ENCODE data around the gene UBE2G1. TPM values are rescaled to one million over a fixed set of nuclear protein-coding genes. Genes with fewer than 3 reads are reported as not detected.

Gene UBE2G1
- total and polyA plus RNA-seq, 2 donors (not counting 1 experiment from before 2014, with no cell fraction given): 27.1 to 76.0 TPM

DNA sequence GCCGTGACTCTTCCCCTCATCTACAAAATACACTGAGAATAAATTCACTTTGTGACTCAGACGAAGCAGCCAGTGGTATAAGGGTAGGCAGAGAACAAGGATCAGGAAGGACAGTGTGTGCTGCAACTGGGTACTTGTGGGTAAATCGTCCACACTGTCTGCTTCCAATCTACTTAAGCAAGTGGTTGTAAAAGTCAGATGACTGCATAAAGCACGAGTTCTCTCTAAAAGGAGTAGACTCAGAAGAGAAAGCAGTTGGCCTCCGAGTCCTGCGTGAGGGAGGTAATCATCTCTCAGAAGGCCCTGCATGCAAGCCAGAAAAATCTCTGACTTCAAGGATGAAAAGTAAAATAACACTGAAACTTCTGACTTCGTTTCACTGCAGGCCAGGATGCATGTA lies 145.8 kb downstream of the UBE2G1 start:
- no peak overlapping the region for H3K27ac Mint-ChIP-seq

More for the DNA sequence above, 145.8 kb downstream of the UBE2G1 start:
- Mint-ChIP-seq H3K9me3 (ENCODE audit: insufficient read depth) (no peaks in the 10 kb centered on the region), H3K27me3 (no peaks in the 10 kb centered on the region), H3K4me1 (peaks cover 6% of the 10 kb centered on the region), H3K4me3 (no peak overlapping the region)
- ChIA-PET POLR2A (no interaction called here), CTCF (interaction anchor here (0.7 to 2.3 kb wide), 4 partner anchors 10 to 194 kb away, joined by 3 to 15 read pairs (median 4); no protein-coding TSS in a partner anchor)
- no peak overlapping the region for H3K4me2 ChIP-seq (replicated peaks; ENCODE audit: low read depth, low read length, poor library complexity, severe bottlenecking)
- H4K20me1 ChIP-seq (ENCODE audit: control insufficient read depth, insufficient read depth, low read length, poor library complexity, severe bottlenecking): no peaks in the 10 kb centered on the region
- intact Hi-C loops (cut with micrococcal nuclease): no loop called here
- peaks cover 0 to 26% of the 10 kb centered on the region in 2 experiments for H3K36me3 ChIP-seq (replicated peaks in 1 of 2; ENCODE audit: control extremely low read depth in 1 of 2, control insufficient read depth in 1 of 2, extremely low read depth in 1 of 2, insufficient read depth in 2 of 2, low read length in 1 of 2)
- H3K27me3 ChIP-seq (replicated peaks in 1 of 4; ENCODE audit: control extremely low read depth in 1 of 4, control insufficient read depth in 3 of 4, insufficient read depth in 4 of 4, low read length in 3 of 4): no peaks in the 10 kb centered on the region
- WGBS (ENCODE audit: insufficient coverage): 95% methylated on average over 3 of the region's 7 CpGs
- no peak overlapping the region for H3K27ac ChIP-seq (ENCODE audit: low read length in 2 of 2)
- TF ChIP-seq EZH2 (IDR thresholded peaks at IDR 0.05; ENCODE audit: borderline replicate concordance, insufficient read depth, low read depth, low read length, poor library complexity, severe bottlenecking) (no peak), CTCF (IDR thresholded peaks at IDR 0.05) (no peak)
- ATAC-seq (ENCODE audit: low read depth): no peak
- H3K9ac ChIP-seq (ENCODE audit: low read length): no peak overlapping the region
- no peaks in the 10 kb centered on the region for H3K79me2 ChIP-seq (ENCODE audit: control insufficient read depth, insufficient read depth, low read length)
- H3K9me3 ChIP-seq (ENCODE audit: control extremely low read depth in 1 of 3, control insufficient read depth in 2 of 3, insufficient read depth in 1 of 3, low read length in 2 of 3): peaks cover 0 to 3% (median 0%) of the 10 kb centered on the region in 3 donors
- H3K4me1 ChIP-seq (ENCODE audit: control insufficient read depth in 2 of 2, insufficient read depth in 2 of 2, low read length in 2 of 2): no peaks in the 10 kb centered on the region
- no peak overlapping the region for H2AFZ ChIP-seq (ENCODE audit: insufficient read depth, low read depth, low read length, poor library complexity, severe bottlenecking)
- H3K4me3 ChIP-seq (ENCODE audit: control extremely low read depth in 1 of 5, extremely low read depth in 1 of 5, insufficient read depth in 1 of 5, low read depth in 2 of 5, low read length in 4 of 5): no peak overlapping the region
- DNase-seq: no peak

Small RNA genes lying within 50 kb of the gene (small RNA-seq; reads per million reads assigned to genes)
- not detected for gene RN7SL774P (ENCODE audit: insufficient read length, low read depth, low replicate concordance)

Other genes starting within 250 kb of the UBE2G1 start
- gene ZZEF1, start 223.6 kb downstream of the UBE2G1 start, total RNA-seq: 96.9 and 102 TPM in 2 replicates
- gene ZZEF1, start 223.6 kb downstream of the UBE2G1 start, polyA plus RNA-seq: 31.3 and 32.5 TPM in 2 replicates
- gene CYB5D2, start 223.5 kb downstream of the UBE2G1 start, total RNA-seq: 9.6 and 10.2 TPM in 2 replicates
- gene CYB5D2, start 223.5 kb downstream of the UBE2G1 start, polyA plus RNA-seq: 8.6 and 16.2 TPM in 2 replicates
- gene ANKFY1, start 102.7 kb downstream of the UBE2G1 start, total RNA-seq: 63.9 and 68.4 TPM in 2 replicates
- 23.1 and 38.8 TPM in 2 replicates for gene ANKFY1, start 102.7 kb downstream of the UBE2G1 start, polyA plus RNA-seq
- 0.17 and 0.44 TPM in 2 replicates for gene SPNS3, start 67.3 kb upstream of the UBE2G1 start, total RNA-seq
- gene SPNS3, start 67.3 kb upstream of the UBE2G1 start, polyA plus RNA-seq: 0.07 and 0.52 TPM in 2 replicates
- 0.66 TPM in 1 of 2 replicates, not detected in the other for gene SPNS2, start 132.2 kb upstream of the UBE2G1 start, total RNA-seq
- 0.17 and 0.48 TPM in 2 replicates for gene SPNS2, start 132.2 kb upstream of the UBE2G1 start, polyA plus RNA-seq
- gene MYBBP1A, start 188.7 kb upstream of the UBE2G1 start, total RNA-seq: 65.8 and 72.4 TPM in 2 replicates
- gene MYBBP1A, start 188.7 kb upstream of the UBE2G1 start, polyA plus RNA-seq: 72.6 and 74.4 TPM in 2 replicates
- not detected in 2 replicates for gene GGT6, start 193.9 kb upstream of the UBE2G1 start, total RNA-seq
- gene GGT6, start 193.9 kb upstream of the UBE2G1 start, polyA plus RNA-seq: not detected in 2 replicates
- not detected in 2 replicates for gene SMTNL2, start 217.9 kb upstream of the UBE2G1 start, total RNA-seq
- not detected in 2 replicates for gene SMTNL2, start 217.9 kb upstream of the UBE2G1 start, polyA plus RNA-seq